ENCODE data around the gene CHD9.

DNA sequence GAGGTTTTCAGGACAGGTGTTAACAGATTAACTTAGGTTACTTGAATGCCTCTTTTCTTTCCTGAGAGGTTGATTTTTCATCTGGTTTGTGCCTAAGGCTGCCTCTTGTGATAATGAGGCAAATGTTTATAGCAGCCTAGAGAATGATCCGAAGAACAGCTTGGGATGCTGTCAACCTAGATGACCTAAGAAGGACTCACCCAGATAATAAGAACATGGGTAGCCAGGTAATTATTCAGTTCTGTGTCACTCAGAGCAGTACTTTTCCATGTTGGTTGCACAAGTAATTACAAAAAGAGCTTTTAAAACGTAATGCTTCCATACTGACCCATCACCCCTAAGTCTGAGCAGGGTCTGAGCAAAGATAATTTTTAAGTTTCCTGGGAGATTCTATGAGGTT is 60.3 kb downstream of the CHD9 start:
- TF ChIP-seq, protein P1, sequence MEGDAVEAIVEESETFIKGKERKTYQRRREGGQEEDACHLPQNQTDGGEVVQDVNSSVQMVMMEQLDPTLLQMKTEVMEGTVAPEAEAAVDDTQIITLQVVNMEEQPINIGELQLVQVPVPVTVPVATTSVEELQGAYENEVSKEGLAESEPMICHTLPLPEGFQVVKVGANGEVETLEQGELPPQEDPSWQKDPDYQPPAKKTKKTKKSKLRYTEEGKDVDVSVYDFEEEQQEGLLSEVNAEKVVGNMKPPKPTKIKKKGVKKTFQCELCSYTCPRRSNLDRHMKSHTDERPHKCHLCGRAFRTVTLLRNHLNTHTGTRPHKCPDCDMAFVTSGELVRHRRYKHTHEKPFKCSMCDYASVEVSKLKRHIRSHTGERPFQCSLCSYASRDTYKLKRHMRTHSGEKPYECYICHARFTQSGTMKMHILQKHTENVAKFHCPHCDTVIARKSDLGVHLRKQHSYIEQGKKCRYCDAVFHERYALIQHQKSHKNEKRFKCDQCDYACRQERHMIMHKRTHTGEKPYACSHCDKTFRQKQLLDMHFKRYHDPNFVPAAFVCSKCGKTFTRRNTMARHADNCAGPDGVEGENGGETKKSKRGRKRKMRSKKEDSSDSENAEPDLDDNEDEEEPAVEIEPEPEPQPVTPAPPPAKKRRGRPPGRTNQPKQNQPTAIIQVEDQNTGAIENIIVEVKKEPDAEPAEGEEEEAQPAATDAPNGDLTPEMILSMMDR (IDR thresholded peaks at IDR 0.05): no peak
- TF ChIP-seq POLR2A (IDR thresholded peaks at IDR 0.05): no peak
